HPDE6-E6E7 (cell line): ENCODE results near the gene OGG1.

Experiments used
- DNase-seq: peaks from one replicate; pipeline ENCODE4 v3.0.0; 2011; ENCODE audit warnings: missing footprints; ENCODE audit errors: extremely low spot score

OGG1 gene

GRCh38 chr3:9749645-9750555 lies at the start of gene OGG1:
Gene OGG1, plus strand, starts transcription at chr3:9749952. Its CDS starts 335 bp downstream, at chr3:9750287.
- peak; percentile 91 for DNase-seq

GRCh38 chr3:9700536-9700935 lies 49.2 kb upstream of the OGG1 start:
- DNase-seq: no peak

GRCh38 chr3:9701006-9701405 lies 48.7 kb upstream of the OGG1 start:
- no peak for DNase-seq

DNA sequence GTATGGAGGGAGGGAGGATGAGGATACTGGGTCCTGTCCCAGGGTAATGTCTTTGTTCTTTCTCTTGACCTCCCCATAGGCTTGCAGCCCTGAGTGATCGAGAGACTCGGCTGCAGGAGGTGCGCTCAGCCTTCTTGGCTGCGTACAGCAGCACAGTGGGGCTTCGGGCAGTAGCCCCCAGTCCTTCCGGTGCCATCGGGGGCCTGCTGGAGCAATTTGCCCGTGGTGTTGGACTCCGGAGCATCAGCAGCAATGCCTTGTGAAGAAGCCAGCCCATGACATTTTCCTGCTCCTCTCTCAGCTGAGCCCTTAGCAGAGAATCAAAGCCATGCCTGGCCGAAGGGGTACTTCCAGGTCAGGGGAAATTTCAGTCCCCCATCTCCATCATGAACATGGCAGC lies 48.0 kb upstream of the OGG1 start:
- no peak for DNase-seq

DNA sequence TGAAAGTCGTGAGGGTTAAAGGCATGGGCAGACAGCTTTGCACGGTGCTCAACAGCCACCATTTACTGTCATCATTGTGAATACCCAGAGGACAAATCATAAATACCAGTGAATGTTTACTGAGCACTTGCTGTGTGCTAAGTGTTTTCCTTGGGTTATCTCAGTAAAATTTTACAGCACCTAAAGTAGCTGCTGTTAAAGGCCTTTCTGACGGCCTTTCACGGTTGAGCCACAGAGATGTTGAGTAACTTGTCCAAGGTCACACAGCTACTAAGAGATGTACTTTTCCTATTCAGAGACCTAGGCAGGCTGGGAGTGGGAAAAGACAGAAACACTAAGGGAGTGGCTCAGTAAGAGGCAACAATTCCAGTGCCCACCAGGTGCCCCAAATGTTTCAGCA lies 46.5 kb upstream of the OGG1 start:
- DNase-seq: no peak

DNA sequence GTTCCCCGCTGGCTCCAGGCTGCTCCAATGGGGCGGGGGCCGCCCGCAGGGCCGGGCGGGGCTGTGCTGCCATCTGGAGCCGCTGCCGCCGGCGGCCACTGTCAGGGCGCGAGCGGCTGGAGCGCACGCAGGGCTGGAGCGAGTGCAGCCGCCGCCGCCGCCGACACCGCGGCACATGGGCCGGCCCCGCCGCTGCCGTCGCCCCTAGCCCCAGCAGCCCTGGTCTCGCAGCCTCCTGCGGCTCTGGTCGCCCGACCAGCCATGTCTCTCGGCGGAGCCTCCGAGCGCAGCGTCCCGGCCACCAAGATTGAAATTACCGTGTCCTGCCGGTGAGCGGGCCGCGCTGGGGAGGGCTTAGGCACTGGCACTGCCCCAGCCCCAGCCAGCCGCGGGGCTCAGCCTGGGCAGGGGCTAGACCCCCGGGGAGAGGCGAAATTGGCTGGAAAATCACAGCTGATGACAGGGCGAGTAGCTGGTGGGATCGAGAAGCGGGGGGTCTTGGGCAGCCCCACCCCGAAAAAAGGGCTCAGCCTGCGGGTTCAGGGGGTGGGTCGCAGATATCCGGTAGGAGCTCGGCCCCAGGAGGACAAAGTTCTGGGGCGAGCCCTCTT lies 45.9 kb upstream of the OGG1 start, which contains the start of gene CPNE9:
TSS of gene CPNE9 (plus strand) at position 98 of the 611 bp plus-strand sequence. CDS start at position 262, 164 bp downstream.
- no peak for DNase-seq

DNA sequence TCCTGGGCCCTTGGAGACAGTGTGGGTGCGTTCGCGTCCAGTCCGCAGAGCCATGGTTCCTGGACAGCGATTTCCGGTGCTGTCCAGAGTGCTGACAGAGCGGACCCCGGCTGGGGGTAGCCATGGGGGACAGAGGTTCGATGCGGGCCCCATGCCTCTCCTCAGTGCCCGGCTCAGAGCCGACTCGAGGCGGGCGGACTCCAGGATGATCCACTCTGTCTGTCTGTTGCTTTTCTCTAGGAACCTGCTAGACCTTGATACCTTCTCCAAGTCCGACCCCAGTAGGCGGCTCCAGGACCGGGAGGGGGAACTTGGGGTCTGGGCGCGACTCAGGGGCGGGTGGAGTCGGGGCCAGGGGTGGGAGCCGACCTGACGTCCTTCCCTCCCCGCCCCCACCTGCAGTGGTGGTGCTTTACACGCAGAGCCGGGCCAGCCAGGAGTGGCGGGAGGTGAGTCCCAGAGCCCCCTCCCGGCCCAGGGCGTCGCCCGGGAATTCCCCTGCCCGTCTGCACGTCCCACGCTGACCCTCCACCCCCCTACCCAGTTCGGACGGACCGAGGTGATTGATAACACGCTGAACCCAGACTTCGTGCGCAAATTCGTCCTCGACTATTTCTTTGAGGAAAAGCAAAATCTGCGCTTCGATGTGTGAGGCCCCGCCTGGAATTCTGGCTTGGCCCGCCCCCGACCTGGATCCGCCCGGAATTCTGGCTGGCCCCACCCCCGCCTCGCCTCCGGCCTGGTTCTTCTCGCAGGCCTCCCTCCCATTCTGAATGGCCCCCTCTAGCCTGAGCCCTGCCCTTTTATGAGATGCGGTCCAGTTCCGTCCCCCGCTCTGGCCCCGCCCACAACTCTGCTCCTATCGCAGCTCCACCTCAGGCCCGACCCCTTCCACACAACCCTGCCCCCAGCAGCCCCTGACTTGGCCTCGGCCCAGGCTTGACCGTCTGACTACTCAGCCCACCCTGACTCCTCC lies 45.1 kb upstream of the OGG1 start:
- DNase-seq: peak; percentile 14

DNA sequence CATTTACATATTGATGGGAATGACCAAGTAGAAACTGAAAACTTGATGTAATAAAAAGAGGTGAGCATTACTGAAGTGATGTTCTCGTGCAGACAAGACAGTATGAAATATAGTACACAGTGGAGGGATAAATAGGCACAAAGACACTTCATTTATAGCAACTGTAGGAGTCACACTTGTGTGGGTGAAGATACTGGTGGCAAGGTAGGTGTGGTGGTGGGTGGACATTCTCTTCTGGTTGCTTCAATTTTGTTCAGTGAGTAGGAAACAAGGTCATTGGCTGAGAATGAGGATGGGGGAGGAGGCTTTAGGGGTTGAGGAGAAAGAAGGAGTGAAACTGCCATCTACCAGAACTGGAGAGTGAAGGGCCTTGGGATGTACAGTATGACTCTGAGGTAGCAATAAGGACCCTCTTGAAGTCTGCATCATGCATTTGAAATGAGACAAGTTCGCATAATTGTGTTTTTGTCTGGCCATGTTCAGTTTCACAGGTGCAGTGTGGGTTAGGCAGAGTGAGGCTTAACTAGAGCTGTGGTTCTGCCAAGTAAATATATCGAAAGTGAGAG lies 39.5 kb upstream of the OGG1 start:
- DNase-seq: no peak

DNA sequence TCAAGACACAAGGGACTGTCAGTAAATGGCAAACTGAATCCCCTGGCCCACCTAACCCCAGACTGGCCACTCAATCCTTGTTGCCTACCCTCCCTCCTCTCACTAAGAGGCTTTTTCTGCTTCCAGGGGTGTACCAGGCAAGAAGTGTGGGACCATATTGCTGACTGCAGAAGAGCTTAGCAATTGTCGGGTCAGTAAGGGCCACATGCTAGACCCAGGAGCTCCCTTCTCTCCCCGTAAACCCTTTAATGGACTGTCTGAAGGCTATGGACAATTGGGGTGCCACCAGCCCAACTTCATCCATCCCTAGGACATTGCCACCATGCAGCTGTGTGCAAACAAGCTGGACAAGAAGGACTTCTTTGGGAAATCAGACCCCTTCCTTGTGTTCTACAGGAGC lies 37.3 kb upstream of the OGG1 start:
- no peak for DNase-seq

DNA sequence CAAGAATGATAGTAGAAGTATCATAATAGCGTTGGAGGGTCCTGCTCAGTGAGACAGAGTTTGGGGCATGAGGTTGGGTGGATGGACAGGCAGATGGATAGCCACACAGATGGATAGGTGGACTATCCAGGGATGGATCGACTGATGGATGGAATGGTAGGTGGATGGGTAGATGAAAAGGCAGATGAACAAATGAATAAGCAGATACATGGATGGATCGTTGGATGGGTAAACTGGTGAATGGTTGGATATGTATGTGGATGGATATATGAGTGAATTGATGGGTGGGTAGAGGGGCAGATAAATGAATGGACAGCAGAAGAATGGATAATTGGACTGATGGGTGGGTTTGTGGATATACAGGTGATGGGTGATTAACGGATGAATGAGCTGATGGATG lies 36.6 kb upstream of the OGG1 start:
- DNase-seq: no peak

DNA sequence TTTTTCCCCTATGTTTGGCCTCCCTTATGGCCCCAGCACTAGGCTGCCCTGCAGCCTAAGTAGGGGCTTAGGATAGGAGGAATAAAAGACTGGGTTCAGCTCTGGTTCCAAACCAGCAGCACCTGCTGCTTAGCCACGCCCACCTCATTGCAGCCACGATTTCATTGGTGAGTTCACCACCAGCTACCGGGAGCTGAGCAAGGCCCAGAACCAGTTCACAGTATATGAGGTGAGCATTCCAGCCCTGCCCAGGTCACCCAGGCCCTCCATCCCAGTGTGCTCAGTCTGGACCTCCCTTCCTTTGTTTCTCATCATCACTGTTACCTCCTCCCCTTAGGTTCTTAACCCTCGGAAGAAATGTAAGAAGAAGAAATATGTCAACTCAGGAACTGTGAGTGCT lies 34.6 kb upstream of the OGG1 start:
- DNase-seq: no peak

- peak; percentile 63 for DNase-seq
Measured at GRCh38 chr3:9715764-9716437, 33.9 kb upstream of the OGG1 start.

DNA sequence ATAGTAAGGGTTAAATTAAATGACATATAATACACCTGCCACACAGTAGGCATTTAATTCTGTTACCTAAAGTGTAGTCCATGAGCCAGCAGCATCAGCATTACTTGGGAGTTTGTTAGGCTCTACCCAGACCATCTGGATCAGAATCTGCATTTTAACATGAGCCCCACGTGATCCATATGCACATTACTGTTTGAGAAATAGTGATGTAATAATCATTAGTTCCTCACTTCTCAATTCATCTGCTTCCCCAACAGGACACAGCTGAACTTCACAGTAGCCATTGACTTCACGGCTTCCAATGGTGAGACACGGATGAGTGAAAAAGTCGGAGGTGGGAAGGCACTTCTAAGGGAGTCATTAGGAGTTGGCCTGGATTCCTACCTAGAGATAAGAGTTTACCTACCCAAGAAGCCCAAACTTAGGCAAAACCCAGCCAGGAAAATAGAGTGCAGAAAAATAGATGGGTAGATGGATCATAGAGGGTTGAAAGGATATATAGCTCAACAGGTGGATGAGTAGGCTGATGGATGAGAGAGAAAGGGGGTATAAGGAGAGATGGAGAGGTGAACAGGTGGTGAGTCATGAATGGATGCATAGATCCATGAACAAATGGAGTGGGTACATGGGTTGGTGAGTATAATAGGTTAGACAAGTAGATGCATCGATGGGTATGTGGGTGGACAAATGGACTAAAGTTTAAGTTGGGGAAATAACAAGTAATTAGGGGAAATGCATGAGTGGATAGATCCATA lies 32.8 kb upstream of the OGG1 start:
- no peak for DNase-seq

DNA sequence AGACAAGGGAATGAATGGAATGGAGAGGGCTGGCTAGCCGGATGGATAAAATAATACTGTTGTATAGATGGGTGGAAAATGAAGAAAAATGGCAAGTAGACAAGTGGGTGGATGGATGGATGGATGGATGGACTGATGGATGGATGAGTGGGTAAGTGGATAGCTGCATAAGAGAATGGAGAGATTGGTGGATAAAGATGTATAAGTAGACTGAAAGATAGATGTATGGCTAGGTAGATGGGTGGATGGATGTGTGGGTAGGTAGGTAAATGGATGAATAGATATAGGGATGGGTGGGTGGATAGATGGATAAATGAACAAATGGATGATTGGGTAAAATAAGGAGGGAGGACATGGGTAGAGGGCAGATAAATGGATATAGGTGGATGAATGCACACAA lies 32.2 kb upstream of the OGG1 start:
- DNase-seq: no peak

GRCh38 chr3:9718118-9718517 lies 31.6 kb upstream of the OGG1 start:
- no peak for DNase-seq

- DNase-seq: no peak
Measured at GRCh38 chr3:9721015-9721699, 28.6 kb upstream of the OGG1 start.

DNA sequence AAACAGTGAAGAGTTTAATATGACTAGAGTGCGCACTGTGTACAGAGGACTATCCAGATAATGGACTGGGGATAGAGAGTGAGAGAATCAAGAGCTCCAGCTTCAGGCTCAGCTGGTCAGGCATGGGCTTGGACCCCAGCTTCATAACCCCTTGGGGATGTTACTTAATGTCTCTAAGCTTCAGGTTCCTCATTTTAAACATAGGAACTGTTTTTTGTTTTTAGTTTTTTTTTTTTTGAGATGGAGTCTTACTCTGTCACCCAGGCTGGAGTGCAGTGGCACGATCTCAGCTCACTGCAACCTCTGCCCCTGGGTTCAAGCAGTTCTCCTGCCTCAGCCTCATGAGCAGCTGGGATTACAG lies 28.1 kb upstream of the OGG1 start:
- no peak for DNase-seq

DNA sequence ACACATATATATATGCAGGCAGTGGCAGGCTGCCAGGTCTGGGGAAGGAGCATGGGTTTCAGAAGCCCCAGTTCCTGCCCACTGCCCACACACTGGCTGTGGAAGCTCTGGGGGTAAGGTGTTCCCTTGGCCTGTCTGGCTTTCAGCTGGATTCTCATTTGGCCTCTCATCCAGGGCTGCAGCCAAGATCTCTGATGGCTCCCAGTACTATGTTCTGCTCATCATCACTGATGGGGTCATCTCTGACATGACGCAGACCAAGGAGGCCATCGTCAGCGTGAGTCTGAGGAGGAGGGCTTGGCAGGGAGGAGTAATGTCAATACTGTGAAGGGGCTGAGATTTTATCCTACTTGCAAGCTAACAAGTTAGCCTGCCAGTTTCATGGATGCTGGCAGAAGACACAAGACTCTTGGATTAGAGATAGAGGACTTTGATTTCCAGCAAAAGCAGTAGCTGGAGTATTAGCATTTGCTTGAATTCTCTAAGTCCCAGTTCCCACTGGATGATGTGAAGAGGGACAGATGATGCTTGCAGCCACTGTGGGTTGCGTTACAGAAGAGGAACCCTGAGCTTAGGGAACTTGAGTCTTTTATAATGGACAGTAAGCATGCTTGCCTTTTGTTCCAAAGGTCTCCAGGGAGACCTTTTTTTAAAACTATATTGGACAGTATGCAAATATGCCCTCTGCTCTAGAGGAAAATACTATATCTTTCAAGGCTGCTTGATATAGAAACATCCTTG lies 23.8 kb upstream of the OGG1 start:
- no peak for DNase-seq

GRCh38 chr3:9727041-9727595 lies 22.6 kb upstream of the OGG1 start:
- no peak for DNase-seq
